ENCODE results near the gene IL21R. TPM values are rescaled to one million over a fixed set of nuclear protein-coding genes. Genes with fewer than 3 reads are reported as not detected.

The IL21R gene
- total and polyA plus RNA-seq, 2 donors (not counting 1 experiment from before 2014, with no cell fraction given), result 28.5 to 32.1 TPM

GRCh38 chr16:27491894-27492587 is 90.1 kb downstream of the IL21R start:
- H3K36me3 ChIP-seq (replicated peaks in 1 of 2; ENCODE audit: control extremely low read depth in 1 of 2, control insufficient read depth in 1 of 2, extremely low read depth in 1 of 2, insufficient read depth in 2 of 2, low read length in 1 of 2), result peaks cover 0 to 68% of the 10 kb centered on the region in 2 experiments
- no peak for TF ChIP-seq EZH2 (IDR thresholded peaks at IDR 0.05; ENCODE audit: borderline replicate concordance, insufficient read depth, low read depth, low read length, poor library complexity, severe bottlenecking)
- TF ChIP-seq CTCF (IDR thresholded peaks at IDR 0.05), result no peak
- no peaks in the 10 kb centered on the region for H3K4me1 ChIP-seq (ENCODE audit: control insufficient read depth in 2 of 2, insufficient read depth in 2 of 2, low read length in 2 of 2)
- H3K9ac ChIP-seq (ENCODE audit: low read length), result no peak overlapping the region
- whole genome bisulfite sequencing (ENCODE audit: insufficient coverage), result 96% methylated on average over 16 of the region's 16 CpGs
- intact Hi-C loops (cut with micrococcal nuclease), result no loop called here
- H2AFZ ChIP-seq (ENCODE audit: insufficient read depth, low read depth, low read length, poor library complexity, severe bottlenecking), result no peak overlapping the region
- Mint-ChIP-seq H3K4me3 (no peak overlapping the region), H3K9me3 (ENCODE audit: insufficient read depth) (no peaks in the 10 kb centered on the region), H3K27ac (no peak overlapping the region), H3K27me3 (no peaks in the 10 kb centered on the region), H3K4me1 (no peaks in the 10 kb centered on the region)
- H3K4me3 ChIP-seq (ENCODE audit: control extremely low read depth in 1 of 5, extremely low read depth in 1 of 5, insufficient read depth in 1 of 5, low read depth in 2 of 5, low read length in 4 of 5), result no peak overlapping the region
- no peaks in the 10 kb centered on the region for H3K27me3 ChIP-seq (replicated peaks in 1 of 4; ENCODE audit: control extremely low read depth in 1 of 4, control insufficient read depth in 3 of 4, insufficient read depth in 4 of 4, low read length in 3 of 4)
- H4K20me1 ChIP-seq (ENCODE audit: control insufficient read depth, insufficient read depth, low read length, poor library complexity, severe bottlenecking), result no peaks in the 10 kb centered on the region
- no peaks in the 10 kb centered on the region for H3K9me3 ChIP-seq (ENCODE audit: control extremely low read depth in 1 of 3, control insufficient read depth in 2 of 3, insufficient read depth in 1 of 3, low read length in 2 of 3)
- DNase-seq (no peak), ATAC-seq (ENCODE audit: low read depth) (no peak)
- no peaks in the 10 kb centered on the region for H3K79me2 ChIP-seq (ENCODE audit: control insufficient read depth, insufficient read depth, low read length)
- H3K4me2 ChIP-seq (replicated peaks; ENCODE audit: low read depth, low read length, poor library complexity, severe bottlenecking), result no peak overlapping the region
- no peak overlapping the region for H3K27ac ChIP-seq (ENCODE audit: low read length in 2 of 2)
- ChIA-PET CTCF (interaction anchor here (0.7 kb wide), 1 partner anchor 16 kb away, joined by 3 read pairs; no protein-coding TSS in a partner anchor), POLR2A (no interaction called here)

GRCh38 chr16:27492588-27492979 is 90.6 kb downstream of the IL21R start:
- H3K4me2 ChIP-seq (replicated peaks; ENCODE audit: low read depth, low read length, poor library complexity, severe bottlenecking), result no peak overlapping the region
- Mint-ChIP-seq H3K27ac (no peak overlapping the region), H3K9me3 (ENCODE audit: insufficient read depth) (no peaks in the 10 kb centered on the region), H3K27me3 (no peaks in the 10 kb centered on the region), H3K4me3 (no peak overlapping the region), H3K4me1 (no peaks in the 10 kb centered on the region)
- TF ChIP-seq EZH2 (IDR thresholded peaks at IDR 0.05; ENCODE audit: borderline replicate concordance, insufficient read depth, low read depth, low read length, poor library complexity, severe bottlenecking) (no peak), CTCF (IDR thresholded peaks at IDR 0.05) (no peak)
- ATAC-seq (ENCODE audit: low read depth) (no peak), DNase-seq (no peak)
- no peaks in the 10 kb centered on the region for H4K20me1 ChIP-seq (ENCODE audit: control insufficient read depth, insufficient read depth, low read length, poor library complexity, severe bottlenecking)
- H3K9ac ChIP-seq (ENCODE audit: low read length), result no peak overlapping the region
- H3K36me3 ChIP-seq (replicated peaks in 1 of 2; ENCODE audit: control extremely low read depth in 1 of 2, control insufficient read depth in 1 of 2, extremely low read depth in 1 of 2, insufficient read depth in 2 of 2, low read length in 1 of 2), result peaks cover 0 to 71% of the 10 kb centered on the region in 2 experiments
- 100% methylated on average over 2 of the region's 11 CpGs for WGBS (ENCODE audit: insufficient coverage)
- ChIA-PET CTCF (no interaction called here), POLR2A (no interaction called here)
- H3K9me3 ChIP-seq (ENCODE audit: control extremely low read depth in 1 of 3, control insufficient read depth in 2 of 3, insufficient read depth in 1 of 3, low read length in 2 of 3), result no peaks in the 10 kb centered on the region
- H3K4me3 ChIP-seq (ENCODE audit: control extremely low read depth in 1 of 5, extremely low read depth in 1 of 5, insufficient read depth in 1 of 5, low read depth in 2 of 5, low read length in 4 of 5), result no peak overlapping the region
- H3K27me3 ChIP-seq (replicated peaks in 1 of 4; ENCODE audit: control extremely low read depth in 1 of 4, control insufficient read depth in 3 of 4, insufficient read depth in 4 of 4, low read length in 3 of 4), result no peaks in the 10 kb centered on the region
- intact Hi-C loops (cut with micrococcal nuclease), result no loop called here
- H3K79me2 ChIP-seq (ENCODE audit: control insufficient read depth, insufficient read depth, low read length), result no peaks in the 10 kb centered on the region
- no peak overlapping the region for H3K27ac ChIP-seq (ENCODE audit: low read length in 2 of 2)
- no peak overlapping the region for H2AFZ ChIP-seq (ENCODE audit: insufficient read depth, low read depth, low read length, poor library complexity, severe bottlenecking)
- no peaks in the 10 kb centered on the region for H3K4me1 ChIP-seq (ENCODE audit: control insufficient read depth in 2 of 2, insufficient read depth in 2 of 2, low read length in 2 of 2)
